ENCODE measurements around the gene ST13. TPM values are rescaled to one million over a fixed set of nuclear protein-coding genes. Genes with fewer than 3 reads are reported as not detected.

The ST13 gene
- total and polyA plus RNA-seq, 9 of the 15 experiments (the other 6 are each of a cell fraction or from before 2014, with no cell fraction given): 53.6 to 311 (median 195) TPM

GRCh38 chr22:40856513-40857308, at the start of gene ST13, which contains the start of gene XPNPEP3 (continued):
- TF ChIP-seq UBTF (IDR thresholded peaks at IDR 0.05; ENCODE audit: borderline replicate concordance in 1 of 2, low read depth in 2 of 2, low read length in 2 of 2): no peak
- TF ChIP-seq TBL1XR1 (IDR thresholded peaks at IDR 0.05; ENCODE audit: low read length in 2 of 2): 0 out of 4 replicates have a peak, but pooled peaks of 1 of the 2 experiments have one; percentile 13
- no peak for TF ChIP-seq ZBTB5 (IDR thresholded peaks at IDR 0.05)
- no peak for TF ChIP-seq CREBBP (IDR thresholded peaks at IDR 0.05; ENCODE audit: low read depth, low read length)
- TF ChIP-seq EZH2 (IDR thresholded peaks at IDR 0.05; ENCODE audit: borderline replicate concordance, low read depth, low read length): no peak
- no peak for TF ChIP-seq FOXA3 (CRISPR knock-in tag; conservative IDR thresholded peaks at IDR 0.05 in 1 of 2, IDR thresholded peaks at IDR 0.05 in 1 of 2)
- peak; percentile 94 for TF ChIP-seq C11orf30 (IDR thresholded peaks at IDR 0.05; ENCODE audit: low read depth)
- TF ChIP-seq NR1H2 (CRISPR knock-in tag; IDR thresholded peaks at IDR 0.05): no peak
- TF ChIP-seq SREBF1 (IDR thresholded peaks at IDR 0.05; ENCODE audit: borderline replicate concordance, low read depth, low read length): no peak
- TF ChIP-seq NCOR1 (IDR thresholded peaks at IDR 0.05): no peak
- TF ChIP-seq CBX3 (IDR thresholded peaks at IDR 0.05; ENCODE audit: borderline replicate concordance in 1 of 2, low read length in 2 of 2): no peak
- peak; percentile 88 for TF ChIP-seq ATF3 (IDR thresholded peaks at IDR 0.05)
- TF ChIP-seq ATF3 (CRISPR knock-in tag; conservative IDR thresholded peaks at IDR 0.05): no peak; the same call in 1 of the 2 replicates
- no peak for TF ChIP-seq KLF16 (IDR thresholded peaks at IDR 0.05)
- no peak for TF ChIP-seq TEAD4 (IDR thresholded peaks at IDR 0.05; ENCODE audit: low read length)
- TF ChIP-seq TEAD4 (CRISPR knock-in tag; IDR thresholded peaks at IDR 0.05; ENCODE audit: borderline replicate concordance): no peak
- peak; percentile 51; the same call in 1 of the 2 replicates for TF ChIP-seq POLR2H (tag; IDR thresholded peaks at IDR 0.05; ENCODE audit: low read depth)
- TF ChIP-seq BRF1 (IDR thresholded peaks at IDR 0.05; ENCODE audit: borderline replicate concordance, extremely low read depth, insufficient read length): no peak
- no peak for TF ChIP-seq SETDB1 (IDR thresholded peaks at IDR 0.05; ENCODE audit: low read length)
- TF ChIP-seq GABPB2 (CRISPR knock-in tag; conservative IDR thresholded peaks at IDR 0.05): no peak
- TF ChIP-seq RBM17 (IDR thresholded peaks at IDR 0.05; ENCODE audit: borderline replicate concordance, low read depth, low read length): no peak
- TF ChIP-seq CHD4 (IDR thresholded peaks at IDR 0.05; ENCODE audit: insufficient read depth, insufficient replicate concordance, low read depth, low read length, poor library complexity, severe bottlenecking): no peak

All from K562 (cell line).